Ovary (tissue), 9 donors: ENCODE results near the gene ROPN1B. TPM values are rescaled to one million over a fixed set of nuclear protein-coding genes. Genes with fewer than 3 reads are reported as not detected.
"Not testable (repeated sequence)": the region's sequence is repeated elsewhere in the genome, so short reads cannot be mapped to it uniquely, and the experiment has no call there.

Source experiments
- DNase-seq, 5 donors: peaks; one replicate each; pipeline ENCODE4 v3.0.0-alpha.2; 2019 to 2020
- H3K27ac ChIP-seq, 2 donors: fragments of 200-600 bp; one replicate each; pipeline versions ENCODE4 v1.5.1 to v1.8.0; 2019 to 2022
- H3K27me3 ChIP-seq: fragments of 200-600 bp; one replicate; pipeline ENCODE4 v1.8.0; 2022
- H3K36me3 ChIP-seq: fragments of 200-600 bp; sonication (generic); one replicate; pipeline ENCODE4 v1.5.1; 2019
- H3K4me1 ChIP-seq: one replicate; pipeline ENCODE4 v1.8.1; 2013; ENCODE audit warnings: mild to moderate bottlenecking, moderate library complexity; ENCODE audit not compliant: insufficient read depth
- H3K4me3 ChIP-seq: fragments of 200-600 bp; sonication (generic); one replicate; pipeline ENCODE4 v1.5.1; 2017
- H3K9me3 ChIP-seq, 2 donors: fragments of 200-600 bp in 1 of 2; sonication (generic) in 1 of 2; one replicate each; pipeline versions ENCODE4 v1.5.1 to v1.8.1; 2013 to 2019; ENCODE audit warnings: mild to moderate bottlenecking in 1 of 2, moderate library complexity in 1 of 2
- CTCF ChIP-seq, 3 donors: fragments of 450-650 bp in 2 of 3; fragments of 200-600 bp in 1 of 3; IDR thresholded peaks; one replicate each; pipeline versions ENCODE4 v1.5.1 to v1.8.0; 2016 to 2022; ENCODE audit warnings: antibody characterized with exemption in 3 of 3, mild to moderate bottlenecking in 1 of 3
- EP300 ChIP-seq: sonication (generic); formaldehyde crosslinking; IDR thresholded peaks from one replicate; pipeline ENCODE4 v1.6.1; 2017; ENCODE audit warnings: antibody characterized with exemption
- POLR2A ChIP-seq: fragments of 450-650 bp; IDR thresholded peaks from one replicate; pipeline ENCODE4 v1.6.1; 2017; ENCODE audit warnings: antibody characterized with exemption, mild to moderate bottlenecking, moderate library complexity
- WGBS, 3 donors: extraction: QIAGEN DNeasy Blood & Tissue Kit in 1 of 3; methylation state at CpG; one replicate each; pipeline versions ENCODE4 v1.1.5 to v1.1.7; 2013 to 2017; 5-methylcytosine and 5-hydroxymethylcytosine counted together
- intact Hi-C, 4 donors: fragments of 100-400 bp; cut with DNase I; formaldehyde crosslinking; loops; one replicate each; pipeline versions ENCODE4 v1.11.0 to v1.15.1; 2022 to 2023
- polyA plus RNA-seq, 2 donors: library from polyadenylated mRNA; stranded (reverse); fragments of 200-250 nt in 1 of 2; fragments of 350-450 nt in 1 of 2; fragmentation: Illumina TruSeq in 1 of 2; extraction: RNeasy Lipid Tissue Mini Kit (QIAGEN cat#74804) in 1 of 2; gene quantifications; one replicate each; pipeline ENCODE4 v1.2.3, GENCODE V29; 2013 to 2014
- total RNA-seq, 7 donors: library from RNA; depleted of rRNA in 2 of 7; stranded (reverse); fragments of >200 nt in 2 of 7; fragmentation: NEBNext Ultra II Directional in 3 of 7; extraction: Animal tissue kit (Norgen Biotek cat#: 25700) in 3 of 7; gene quantifications; one replicate each; pipeline versions ENCODE4 v1.1.0 to v1.2.4, GENCODE V29; 2016 to 2023
- donor health status: DM: no; HTN: no; CAD: no; lungs with moderate emphysema.
- donor health status: DM: no; HTN: no; CAD: no.
- donor health status: Bipolar disorder and iron deficiency.
- donor health status: DM: yes; HTN: yes; CAD: no.
- donor health status: DM: no; HTN: no; CAD: no.
- donor health status: DM: yes; HTN: yes; CAD: no.

ROPN1B gene
- total and polyA plus RNA-seq, 9 donors = 0.23 TPM; not detected in 8

- H3K4me1 ChIP-seq, intact Hi-C loops, H3K36me3 ChIP-seq, H3K27ac ChIP-seq, H3K27me3 ChIP-seq, H3K9me3 ChIP-seq, DNase-seq, H3K4me3 ChIP-seq: not testable (repeated sequence)
- WGBS, 3 donors = 89 to 95% (median 91%) methylated on average over 4 of the region's 4 CpGs
These were observed 12.0 kb upstream of the ROPN1B start for GRCh38 chr3:125957020-125957419.

- H3K27ac ChIP-seq = no peak overlapping the region
- no peaks in the 10 kb centered on the region for H3K36me3 ChIP-seq
- DNase-seq = peak in 1 of 5 donors; percentile 28
- no peak for TF ChIP-seq POLR2A
- no peak for TF ChIP-seq CTCF (IDR thresholded peaks at IDR 0.05)
- no peak for TF ChIP-seq EP300
- no peaks in the 10 kb centered on the region for H3K27me3 ChIP-seq
- intact Hi-C loops = no loop called here
- H3K4me1 ChIP-seq = no peaks in the 10 kb centered on the region
- 3 to 8% (median 3%) methylated on average over 32 to 75 of the region's 75 CpGs for WGBS, 3 donors
- H3K9me3 ChIP-seq = no peaks in the 10 kb centered on the region
- H3K4me3 ChIP-seq = no peak overlapping the region
These were observed 11.1 kb upstream of the ROPN1B start for GRCh38 chr3:125957674-125958510.

- no peaks in the 10 kb centered on the region for H3K27me3 ChIP-seq
- H3K27ac ChIP-seq = no peak overlapping the region
- H3K4me3 ChIP-seq = no peak overlapping the region
- no peak for DNase-seq
- no peaks in the 10 kb centered on the region for H3K9me3 ChIP-seq
- 68 to 71% (median 69%) methylated on average over 34 to 46 of the region's 46 CpGs for WGBS, 3 donors
- H3K36me3 ChIP-seq = no peaks in the 10 kb centered on the region
- intact Hi-C loops = no loop called here
- no peaks in the 10 kb centered on the region for H3K4me1 ChIP-seq
- TF ChIP-seq CTCF (IDR thresholded peaks at IDR 0.05) (no peak), POLR2A (no peak), EP300 (no peak)
These were observed 10.3 kb upstream of the ROPN1B start for GRCh38 chr3:125958511-125959316.

GRCh38 chr3:125959317-125960065 is 9.5 kb upstream of the ROPN1B start:
- Histone ChIP-seq H3K4me1 (no peaks in the 10 kb centered on the region), H3K36me3 (no peaks in the 10 kb centered on the region), H3K27ac (no peak overlapping the region), H3K27me3 (no peaks in the 10 kb centered on the region), H3K9me3 (no peaks in the 10 kb centered on the region), H3K4me3 (no peak overlapping the region)
- intact Hi-C loops = no loop called here
- no peak for TF ChIP-seq EP300
- no peak for TF ChIP-seq POLR2A
- TF ChIP-seq CTCF (IDR thresholded peaks at IDR 0.05) = no peak
- DNase-seq = no peak
- WGBS, 3 donors = 95 to 98% (median 97%) methylated on average over 38 to 39 of the region's 39 CpGs
